ENCODE data around the gene VPS4B.
"Not testable (repeated sequence)": the region's sequence is repeated elsewhere in the genome, so short reads cannot be mapped to it uniquely, and the experiment has no call there.

DNA sequence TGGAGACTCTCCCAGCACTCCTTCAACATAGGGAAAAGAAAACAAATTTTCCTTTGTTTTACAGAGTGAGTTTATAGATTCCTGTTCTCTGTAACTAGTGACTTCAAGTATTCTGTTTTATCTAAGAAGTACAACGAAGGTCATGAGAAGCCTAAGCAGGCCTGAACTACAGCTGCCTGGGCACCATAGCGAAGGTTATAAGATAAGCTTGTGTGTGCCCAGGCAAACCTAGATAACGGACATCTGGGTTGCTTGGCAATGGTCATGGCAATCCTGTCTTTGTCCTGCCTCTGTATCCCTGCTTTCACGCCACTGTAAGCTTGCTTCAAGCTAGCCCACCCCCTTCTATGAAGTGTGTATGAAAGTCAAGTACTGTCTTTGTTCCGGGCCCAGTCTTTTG is 30.5 kb upstream of the VPS4B start:
- TF ChIP-seq, protein P1, sequence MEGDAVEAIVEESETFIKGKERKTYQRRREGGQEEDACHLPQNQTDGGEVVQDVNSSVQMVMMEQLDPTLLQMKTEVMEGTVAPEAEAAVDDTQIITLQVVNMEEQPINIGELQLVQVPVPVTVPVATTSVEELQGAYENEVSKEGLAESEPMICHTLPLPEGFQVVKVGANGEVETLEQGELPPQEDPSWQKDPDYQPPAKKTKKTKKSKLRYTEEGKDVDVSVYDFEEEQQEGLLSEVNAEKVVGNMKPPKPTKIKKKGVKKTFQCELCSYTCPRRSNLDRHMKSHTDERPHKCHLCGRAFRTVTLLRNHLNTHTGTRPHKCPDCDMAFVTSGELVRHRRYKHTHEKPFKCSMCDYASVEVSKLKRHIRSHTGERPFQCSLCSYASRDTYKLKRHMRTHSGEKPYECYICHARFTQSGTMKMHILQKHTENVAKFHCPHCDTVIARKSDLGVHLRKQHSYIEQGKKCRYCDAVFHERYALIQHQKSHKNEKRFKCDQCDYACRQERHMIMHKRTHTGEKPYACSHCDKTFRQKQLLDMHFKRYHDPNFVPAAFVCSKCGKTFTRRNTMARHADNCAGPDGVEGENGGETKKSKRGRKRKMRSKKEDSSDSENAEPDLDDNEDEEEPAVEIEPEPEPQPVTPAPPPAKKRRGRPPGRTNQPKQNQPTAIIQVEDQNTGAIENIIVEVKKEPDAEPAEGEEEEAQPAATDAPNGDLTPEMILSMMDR (IDR thresholded peaks at IDR 0.05; ENCODE audit: poor library complexity, severe bottlenecking) = not testable (repeated sequence)
- not testable (repeated sequence) for TF ChIP-seq TAF1 (IDR thresholded peaks at IDR 0.05; ENCODE audit: low read depth); POLR2AphosphoS5 (IDR thresholded peaks at IDR 0.05); EP300 (conservative IDR thresholded peaks at IDR 0.05; ENCODE audit: poor library complexity, severe bottlenecking); EZH2 (IDR thresholded peaks at IDR 0.05; ENCODE audit: borderline replicate concordance, insufficient read depth, low read length, poor library complexity, severe bottlenecking); RAD21 (conservative IDR thresholded peaks at IDR 0.05); MXI1 (conservative IDR thresholded peaks at IDR 0.05; ENCODE audit: poor library complexity, severe bottlenecking)
- TF ChIP-seq, protein P2, sequence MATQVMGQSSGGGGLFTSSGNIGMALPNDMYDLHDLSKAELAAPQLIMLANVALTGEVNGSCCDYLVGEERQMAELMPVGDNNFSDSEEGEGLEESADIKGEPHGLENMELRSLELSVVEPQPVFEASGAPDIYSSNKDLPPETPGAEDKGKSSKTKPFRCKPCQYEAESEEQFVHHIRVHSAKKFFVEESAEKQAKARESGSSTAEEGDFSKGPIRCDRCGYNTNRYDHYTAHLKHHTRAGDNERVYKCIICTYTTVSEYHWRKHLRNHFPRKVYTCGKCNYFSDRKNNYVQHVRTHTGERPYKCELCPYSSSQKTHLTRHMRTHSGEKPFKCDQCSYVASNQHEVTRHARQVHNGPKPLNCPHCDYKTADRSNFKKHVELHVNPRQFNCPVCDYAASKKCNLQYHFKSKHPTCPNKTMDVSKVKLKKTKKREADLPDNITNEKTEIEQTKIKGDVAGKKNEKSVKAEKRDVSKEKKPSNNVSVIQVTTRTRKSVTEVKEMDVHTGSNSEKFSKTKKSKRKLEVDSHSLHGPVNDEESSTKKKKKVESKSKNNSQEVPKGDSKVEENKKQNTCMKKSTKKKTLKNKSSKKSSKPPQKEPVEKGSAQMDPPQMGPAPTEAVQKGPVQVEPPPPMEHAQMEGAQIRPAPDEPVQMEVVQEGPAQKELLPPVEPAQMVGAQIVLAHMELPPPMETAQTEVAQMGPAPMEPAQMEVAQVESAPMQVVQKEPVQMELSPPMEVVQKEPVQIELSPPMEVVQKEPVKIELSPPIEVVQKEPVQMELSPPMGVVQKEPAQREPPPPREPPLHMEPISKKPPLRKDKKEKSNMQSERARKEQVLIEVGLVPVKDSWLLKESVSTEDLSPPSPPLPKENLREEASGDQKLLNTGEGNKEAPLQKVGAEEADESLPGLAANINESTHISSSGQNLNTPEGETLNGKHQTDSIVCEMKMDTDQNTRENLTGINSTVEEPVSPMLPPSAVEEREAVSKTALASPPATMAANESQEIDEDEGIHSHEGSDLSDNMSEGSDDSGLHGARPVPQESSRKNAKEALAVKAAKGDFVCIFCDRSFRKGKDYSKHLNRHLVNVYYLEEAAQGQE (IDR thresholded peaks at IDR 0.05; ENCODE audit: borderline replicate concordance) = not testable (repeated sequence)

Data from neural cell (in vitro differentiated cells).